ENCODE measurements around the gene ADAMTS10. TPM values are rescaled to one million over a fixed set of nuclear protein-coding genes. Genes with fewer than 3 reads are reported as not detected.
A peak's percentile ranks its signal among the peaks of the same experiment; 100 is the strongest.

Gene ADAMTS10
- total and polyA plus RNA-seq, 2 of the 13 experiments (the other 11 are each of a cell fraction or from before 2014, with no cell fraction given): 0.49 to 1.7 TPM

GRCh38 chr19:8631425-8631819, 20.9 kb upstream of the ADAMTS10 start (continued):
- TF ChIP-seq ZNF383 (CRISPR knock-in tag; IDR thresholded peaks at IDR 0.05; ENCODE audit: borderline replicate concordance) (no peak), ZNF3 (CRISPR knock-in tag; IDR thresholded peaks at IDR 0.05) (no peak), PCBP2 (optimal IDR thresholded peaks at IDR 0.05; ENCODE audit: low read depth, low read length, poor library complexity, severe bottlenecking) (no peak), AGO2 (optimal IDR thresholded peaks at IDR 0.05; ENCODE audit: low read depth, low read length) (no peak), ZBTB7B (CRISPR knock-in tag; IDR thresholded peaks at IDR 0.05) (peak; percentile 96), ZNF720 (CRISPR knock-in tag; IDR thresholded peaks at IDR 0.05) (no peak), GFI1 (CRISPR knock-in tag; IDR thresholded peaks at IDR 0.05; ENCODE audit: borderline replicate concordance) (peak; percentile 62; the same call in 1 of the 2 replicates), ZFP36L2 (CRISPR knock-in tag; IDR thresholded peaks at IDR 0.05) (no peak), SCMH1 (CRISPR knock-in tag; IDR thresholded peaks at IDR 0.05; ENCODE audit: borderline replicate concordance) (no peak), GATAD1 (CRISPR knock-in tag; IDR thresholded peaks at IDR 0.05) (0 out of 2 replicates have a peak, but pooled peaks have one; percentile 41), ZNF589 (CRISPR knock-in tag; conservative IDR thresholded peaks at IDR 0.05) (no peak), LRRFIP1 (CRISPR knock-in tag; conservative IDR thresholded peaks at IDR 0.05) (no peak), ZNF296 (CRISPR knock-in tag; conservative IDR thresholded peaks at IDR 0.05) (no peak), ZNF598 (CRISPR knock-in tag; IDR thresholded peaks at IDR 0.05; ENCODE audit: borderline replicate concordance) (no peak), NFIC (IDR thresholded peaks at IDR 0.05; ENCODE audit: low read length) (no peak), KDM5A (IDR thresholded peaks at IDR 0.05; ENCODE audit: borderline replicate concordance, low read length) (no peak), CHD4 (IDR thresholded peaks at IDR 0.05; ENCODE audit: borderline replicate concordance, low read length) (no peak), SNRNP70 (IDR thresholded peaks at IDR 0.05; ENCODE audit: low read depth, low read length) (no peak), ZMYM4 (CRISPR knock-in tag; IDR thresholded peaks at IDR 0.05) (peak; percentile 79; the same call in 1 of the 2 replicates)
- TF ChIP-seq, protein P1, sequence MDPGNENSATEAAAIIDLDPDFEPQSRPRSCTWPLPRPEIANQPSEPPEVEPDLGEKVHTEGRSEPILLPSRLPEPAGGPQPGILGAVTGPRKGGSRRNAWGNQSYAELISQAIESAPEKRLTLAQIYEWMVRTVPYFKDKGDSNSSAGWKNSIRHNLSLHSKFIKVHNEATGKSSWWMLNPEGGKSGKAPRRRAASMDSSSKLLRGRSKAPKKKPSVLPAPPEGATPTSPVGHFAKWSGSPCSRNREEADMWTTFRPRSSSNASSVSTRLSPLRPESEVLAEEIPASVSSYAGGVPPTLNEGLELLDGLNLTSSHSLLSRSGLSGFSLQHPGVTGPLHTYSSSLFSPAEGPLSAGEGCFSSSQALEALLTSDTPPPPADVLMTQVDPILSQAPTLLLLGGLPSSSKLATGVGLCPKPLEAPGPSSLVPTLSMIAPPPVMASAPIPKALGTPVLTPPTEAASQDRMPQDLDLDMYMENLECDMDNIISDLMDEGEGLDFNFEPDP (CRISPR knock-in tag; conservative IDR thresholded peaks at IDR 0.05): no peak
- TF ChIP-seq, protein P2, sequence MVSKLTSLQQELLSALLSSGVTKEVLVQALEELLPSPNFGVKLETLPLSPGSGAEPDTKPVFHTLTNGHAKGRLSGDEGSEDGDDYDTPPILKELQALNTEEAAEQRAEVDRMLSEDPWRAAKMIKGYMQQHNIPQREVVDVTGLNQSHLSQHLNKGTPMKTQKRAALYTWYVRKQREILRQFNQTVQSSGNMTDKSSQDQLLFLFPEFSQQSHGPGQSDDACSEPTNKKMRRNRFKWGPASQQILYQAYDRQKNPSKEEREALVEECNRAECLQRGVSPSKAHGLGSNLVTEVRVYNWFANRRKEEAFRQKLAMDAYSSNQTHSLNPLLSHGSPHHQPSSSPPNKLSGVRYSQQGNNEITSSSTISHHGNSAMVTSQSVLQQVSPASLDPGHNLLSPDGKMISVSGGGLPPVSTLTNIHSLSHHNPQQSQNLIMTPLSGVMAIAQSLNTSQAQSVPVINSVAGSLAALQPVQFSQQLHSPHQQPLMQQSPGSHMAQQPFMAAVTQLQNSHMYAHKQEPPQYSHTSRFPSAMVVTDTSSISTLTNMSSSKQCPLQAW (CRISPR knock-in tag; IDR thresholded peaks at IDR 0.05): peak; percentile 89
- TF ChIP-seq, protein P3, sequence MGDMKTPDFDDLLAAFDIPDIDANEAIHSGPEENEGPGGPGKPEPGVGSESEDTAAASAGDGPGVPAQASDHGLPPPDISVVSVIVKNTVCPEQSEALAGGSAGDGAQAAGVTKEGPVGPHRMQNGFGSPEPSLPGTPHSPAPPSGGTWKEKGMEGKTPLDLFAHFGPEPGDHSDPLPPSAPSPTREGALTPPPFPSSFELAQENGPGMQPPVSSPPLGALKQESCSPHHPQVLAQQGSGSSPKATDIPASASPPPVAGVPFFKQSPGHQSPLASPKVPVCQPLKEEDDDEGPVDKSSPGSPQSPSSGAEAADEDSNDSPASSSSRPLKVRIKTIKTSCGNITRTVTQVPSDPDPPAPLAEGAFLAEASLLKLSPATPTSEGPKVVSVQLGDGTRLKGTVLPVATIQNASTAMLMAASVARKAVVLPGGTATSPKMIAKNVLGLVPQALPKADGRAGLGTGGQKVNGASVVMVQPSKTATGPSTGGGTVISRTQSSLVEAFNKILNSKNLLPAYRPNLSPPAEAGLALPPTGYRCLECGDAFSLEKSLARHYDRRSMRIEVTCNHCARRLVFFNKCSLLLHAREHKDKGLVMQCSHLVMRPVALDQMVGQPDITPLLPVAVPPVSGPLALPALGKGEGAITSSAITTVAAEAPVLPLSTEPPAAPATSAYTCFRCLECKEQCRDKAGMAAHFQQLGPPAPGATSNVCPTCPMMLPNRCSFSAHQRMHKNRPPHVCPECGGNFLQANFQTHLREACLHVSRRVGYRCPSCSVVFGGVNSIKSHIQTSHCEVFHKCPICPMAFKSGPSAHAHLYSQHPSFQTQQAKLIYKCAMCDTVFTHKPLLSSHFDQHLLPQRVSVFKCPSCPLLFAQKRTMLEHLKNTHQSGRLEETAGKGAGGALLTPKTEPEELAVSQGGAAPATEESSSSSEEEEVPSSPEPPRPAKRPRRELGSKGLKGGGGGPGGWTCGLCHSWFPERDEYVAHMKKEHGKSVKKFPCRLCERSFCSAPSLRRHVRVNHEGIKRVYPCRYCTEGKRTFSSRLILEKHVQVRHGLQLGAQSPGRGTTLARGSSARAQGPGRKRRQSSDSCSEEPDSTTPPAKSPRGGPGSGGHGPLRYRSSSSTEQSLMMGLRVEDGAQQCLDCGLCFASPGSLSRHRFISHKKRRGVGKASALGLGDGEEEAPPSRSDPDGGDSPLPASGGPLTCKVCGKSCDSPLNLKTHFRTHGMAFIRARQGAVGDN (CRISPR knock-in tag; IDR thresholded peaks at IDR 0.05): peak; percentile 89

Measured in HepG2 (cell line).